B cell (primary cell): ENCODE measurements around the gene IPO5. TPM values are rescaled to one million over a fixed set of nuclear protein-coding genes. Genes with fewer than 3 reads are reported as not detected.

Experiments
- ATAC-seq: fragments of 200-7000 bp; cut with Tn5 transposase; one replicate; pipeline ENCODE4 v1.10.0; 2021; ENCODE audit warnings: low read depth, mild to moderate bottlenecking, moderate number of reproducible peaks, moderate library complexity
- CTCF ChIA-PET: fragments of 350-600 bp; sonication (Branson Sonifier 250); formaldehyde crosslinking; loops from one replicate; lab custom pipeline; 2021; ENCODE audit warnings: antibody characterized with exemption, inconsistent platforms; lab: Charles Lee
- POLR2A ChIA-PET: fragments of 350-600 bp; sonication (Branson Sonifier 250); formaldehyde crosslinking; loops from one replicate; lab custom pipeline; 2021; ENCODE audit warnings: antibody characterized with exemption; lab: Charles Lee
- DNase-seq: peaks from one replicate; pipeline ENCODE4 v3.0.0; 2013
- H2AFZ ChIP-seq: 2 replicates; pipeline ENCODE4 v1.6.1; 2012; ENCODE audit warnings: mild to moderate bottlenecking, low read depth, low read length; ENCODE audit not compliant: insufficient read depth, poor library complexity, severe bottlenecking
- H3K27ac ChIP-seq, 2 donors: 1 replicate in 1 of 2; 2 replicates in 1 of 2; pipeline ENCODE4 v1.5.1; 2012 to 2013; ENCODE audit warnings: low read length in 2 of 2, mild to moderate bottlenecking in 2 of 2, moderate library complexity in 1 of 2
- H3K27me3 ChIP-seq, 4 experiments: fragments of 200-600 bp in 1 of 4; sonication (generic) in 1 of 4; replicated peaks in 1 of 4; 1 replicate in 2 of 4; 2 replicates in 2 of 4; pipeline versions ENCODE4 v1.6.1 to v1.7.0; 2013 to 2016; ENCODE audit warnings: low read length in 3 of 4, mild to moderate bottlenecking in 2 of 4, mixed read lengths in 1 of 4, moderate library complexity in 1 of 4; ENCODE audit not compliant: insufficient read depth in 4 of 4, control insufficient read depth in 3 of 4; ENCODE audit errors: control extremely low read depth in 1 of 4
- H3K36me3 ChIP-seq, 2 experiments: replicated peaks in 1 of 2; 1 replicate in 1 of 2; 2 replicates in 1 of 2; pipeline versions ENCODE4 v1.6.1 to v1.7.1; 2013; ENCODE audit warnings: low read length in 1 of 2; ENCODE audit not compliant: insufficient read depth in 2 of 2, control insufficient read depth in 1 of 2; ENCODE audit errors: control extremely low read depth in 1 of 2, extremely low read depth in 1 of 2
- H3K4me1 ChIP-seq, 2 donors: fragments of 200-600 bp in 1 of 2; sonication (generic) in 1 of 2; 1 replicate in 1 of 2; 2 replicates in 1 of 2; pipeline versions ENCODE4 v1.5.1 to v1.6.1; 2013 to 2017; ENCODE audit warnings: low read length in 2 of 2; ENCODE audit not compliant: control insufficient read depth in 2 of 2, insufficient read depth in 2 of 2
- H3K4me2 ChIP-seq: replicated peaks from 2 replicates; pipeline ENCODE3; 2012; ENCODE audit warnings: mild to moderate bottlenecking, low read depth, low read length; ENCODE audit not compliant: poor library complexity, severe bottlenecking
- H3K4me3 ChIP-seq, 5 experiments: fragments of 200-600 bp in 1 of 5; sonication (generic) in 1 of 5; 1 replicate in 3 of 5; 2 replicates in 2 of 5; pipeline versions ENCODE4 v1.5.1 to v1.7.0; 2011 to 2016; ENCODE audit warnings: low read length in 4 of 5, mild to moderate bottlenecking in 4 of 5, low read depth in 2 of 5, control low read depth in 1 of 5, moderate library complexity in 1 of 5; ENCODE audit not compliant: insufficient read depth in 1 of 5; ENCODE audit errors: control extremely low read depth in 1 of 5, extremely low read depth in 1 of 5
- H3K79me2 ChIP-seq: fragments of 200-600 bp; sonication (generic); one replicate; pipeline ENCODE4 v1.6.0; 2016; ENCODE audit warnings: low read length; ENCODE audit not compliant: control insufficient read depth, insufficient read depth
- H3K9ac ChIP-seq: fragments of 200-600 bp; sonication (generic); 2 replicates; pipeline ENCODE4 v1.6.1; 2017; ENCODE audit warnings: mild to moderate bottlenecking, low read length, moderate library complexity
- H3K9me3 ChIP-seq, 3 donors: one replicate each; pipeline versions ENCODE4 v1.6.1 to v1.7.1; 2013; ENCODE audit warnings: low read length in 2 of 3; ENCODE audit not compliant: control insufficient read depth in 2 of 3, insufficient read depth in 1 of 3; ENCODE audit errors: control extremely low read depth in 1 of 3
- H4K20me1 ChIP-seq: 2 replicates; pipeline ENCODE4 v1.6.0; 2012; ENCODE audit warnings: mild to moderate bottlenecking, low read length; ENCODE audit not compliant: insufficient read depth, control insufficient read depth, poor library complexity, severe bottlenecking
- H3K27ac Mint-ChIP-seq: one replicate; pipeline ENCODE4 v1.8.0; 2021; ENCODE audit warnings: mixed read lengths
- H3K27me3 Mint-ChIP-seq: one replicate; pipeline ENCODE4 v1.8.0; 2021; ENCODE audit warnings: mixed read lengths
- H3K4me1 Mint-ChIP-seq: one replicate; pipeline ENCODE4 v1.8.0; 2021; ENCODE audit warnings: mixed read lengths
- H3K4me3 Mint-ChIP-seq: one replicate; pipeline ENCODE4 v1.8.0; 2021; ENCODE audit warnings: mixed read lengths
- H3K9me3 Mint-ChIP-seq: one replicate; pipeline ENCODE4 v1.8.0; 2022; ENCODE audit warnings: mixed read lengths; ENCODE audit not compliant: insufficient read depth
- EZH2 ChIP-seq: IDR thresholded peaks from 2 replicates; pipeline ENCODE4 v1.6.1; 2012; ENCODE audit warnings: borderline replicate concordance, low read depth, mild to moderate bottlenecking, moderate library complexity, low read length; ENCODE audit not compliant: insufficient read depth, poor library complexity, severe bottlenecking
- WGBS: methylation state at CpG from one replicate; pipeline ENCODE4 v1.1.5; 2013; ENCODE audit warnings: missing lambda C conversion rate; ENCODE audit not compliant: insufficient coverage; 5-methylcytosine and 5-hydroxymethylcytosine counted together
- intact Hi-C: fragments of 100-400 bp; cut with micrococcal nuclease; formaldehyde crosslinking; loops from one replicate; pipeline ENCODE4 v1.10.0; 2022
- polyA plus RNA-seq: library from polyadenylated mRNA; depleted of rRNA; stranded (reverse); fragments of >200 nt; gene quantifications from 2 replicates; pipeline ENCODE4 v1.2.3, GENCODE V29; 2012
- total RNA-seq, 2 donors: library from RNA; stranded (reverse); fragments of 120-200 nt in 1 of 2; gene quantifications; 1 replicate in 1 of 2; 2 replicates in 1 of 2; pipeline versions ENCODE4 v1.2.3 to v1.2.4, GENCODE V29; 2013 to 2022
- TF ChIP-seq, protein P1 (sequence below): fragments of 200-600 bp; IDR thresholded peaks from one replicate; pipeline ENCODE4 v1.8.0; 2022; ENCODE audit warnings: antibody characterized with exemption, mild to moderate bottlenecking

IPO5 gene
- total and polyA plus RNA-seq, 2 donors (not counting 1 experiment from before 2014, with no cell fraction given) = 25.9 to 76.4 TPM

DNA sequence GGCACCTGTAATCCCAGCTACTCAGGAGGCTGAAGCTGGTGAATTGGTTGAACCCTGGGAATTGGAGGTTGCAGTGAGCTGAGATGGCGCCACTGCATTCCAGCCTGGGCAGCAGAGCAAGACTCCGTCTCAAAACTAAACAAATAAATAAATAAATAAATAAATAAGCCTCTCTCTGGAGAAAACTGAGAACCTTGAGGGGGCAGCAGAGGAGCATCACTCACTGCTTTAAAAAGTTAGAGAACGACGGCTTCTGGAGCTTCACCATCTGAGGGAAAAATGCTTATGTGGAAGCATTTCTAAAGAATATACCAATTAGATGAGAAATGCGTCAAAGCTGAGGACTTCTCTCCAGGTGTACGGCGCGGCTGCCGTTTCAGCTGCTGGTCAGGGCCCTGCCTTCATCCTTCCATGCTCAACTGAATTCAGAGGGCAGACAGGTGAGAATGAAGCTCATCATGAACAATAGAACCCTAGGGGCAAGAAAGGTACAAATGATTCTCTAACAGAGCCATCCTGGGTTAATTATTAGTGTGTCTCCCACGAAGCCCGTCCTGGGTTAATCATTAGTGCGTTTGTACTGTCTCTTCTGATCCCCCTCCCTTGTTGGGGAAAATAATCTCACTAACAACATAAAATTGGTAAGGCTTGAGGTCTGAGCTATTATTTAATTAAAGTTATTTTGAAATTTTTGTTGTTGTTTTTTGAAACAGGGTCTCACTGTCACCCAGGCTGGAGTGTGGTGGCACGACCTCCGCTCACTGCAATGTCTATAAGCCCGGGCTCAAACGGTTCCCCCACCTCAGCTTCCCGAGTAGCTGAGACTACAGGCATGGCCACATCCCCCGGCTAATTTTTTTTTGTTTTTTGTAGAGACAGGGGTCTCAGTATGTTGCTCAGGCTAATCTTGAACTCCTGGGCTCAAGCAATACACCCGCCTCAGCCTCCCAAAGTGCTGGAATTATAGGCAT, 80.1 kb downstream of the IPO5 start:
- H3K9me3 ChIP-seq = no peaks in the 10 kb centered on the region
- H3K36me3 ChIP-seq = no peaks in the 10 kb centered on the region
- ATAC-seq (no peak), DNase-seq (no peak)
- no peak overlapping the region for H3K9ac ChIP-seq
- H4K20me1 ChIP-seq = no peaks in the 10 kb centered on the region
- H3K4me2 ChIP-seq = no peak overlapping the region
- Mint-ChIP-seq H3K27me3 (peaks cover 4% of the 10 kb centered on the region), H3K9me3 (no peaks in the 10 kb centered on the region), H3K4me1 (no peaks in the 10 kb centered on the region), H3K4me3 (no peak overlapping the region), H3K27ac (no peak overlapping the region)
- no peaks in the 10 kb centered on the region for H3K27me3 ChIP-seq
- H3K79me2 ChIP-seq = no peaks in the 10 kb centered on the region
- H3K27ac ChIP-seq = no peak overlapping the region
- ChIA-PET POLR2A (no interaction called here), CTCF (interaction anchor here (1.5 kb wide), 1 partner anchor 641 kb away, joined by 4 read pairs; no protein-coding TSS in a partner anchor)
- 92% methylated on average over 8 of the region's 19 CpGs for WGBS
- H2AFZ ChIP-seq = no peak overlapping the region
- intact Hi-C loops = no loop called here
- no peak for TF ChIP-seq EZH2
- TF ChIP-seq, protein P1, sequence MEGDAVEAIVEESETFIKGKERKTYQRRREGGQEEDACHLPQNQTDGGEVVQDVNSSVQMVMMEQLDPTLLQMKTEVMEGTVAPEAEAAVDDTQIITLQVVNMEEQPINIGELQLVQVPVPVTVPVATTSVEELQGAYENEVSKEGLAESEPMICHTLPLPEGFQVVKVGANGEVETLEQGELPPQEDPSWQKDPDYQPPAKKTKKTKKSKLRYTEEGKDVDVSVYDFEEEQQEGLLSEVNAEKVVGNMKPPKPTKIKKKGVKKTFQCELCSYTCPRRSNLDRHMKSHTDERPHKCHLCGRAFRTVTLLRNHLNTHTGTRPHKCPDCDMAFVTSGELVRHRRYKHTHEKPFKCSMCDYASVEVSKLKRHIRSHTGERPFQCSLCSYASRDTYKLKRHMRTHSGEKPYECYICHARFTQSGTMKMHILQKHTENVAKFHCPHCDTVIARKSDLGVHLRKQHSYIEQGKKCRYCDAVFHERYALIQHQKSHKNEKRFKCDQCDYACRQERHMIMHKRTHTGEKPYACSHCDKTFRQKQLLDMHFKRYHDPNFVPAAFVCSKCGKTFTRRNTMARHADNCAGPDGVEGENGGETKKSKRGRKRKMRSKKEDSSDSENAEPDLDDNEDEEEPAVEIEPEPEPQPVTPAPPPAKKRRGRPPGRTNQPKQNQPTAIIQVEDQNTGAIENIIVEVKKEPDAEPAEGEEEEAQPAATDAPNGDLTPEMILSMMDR = no peak
- H3K4me3 ChIP-seq = no peak overlapping the region
- no peaks in the 10 kb centered on the region for H3K4me1 ChIP-seq

DNA sequence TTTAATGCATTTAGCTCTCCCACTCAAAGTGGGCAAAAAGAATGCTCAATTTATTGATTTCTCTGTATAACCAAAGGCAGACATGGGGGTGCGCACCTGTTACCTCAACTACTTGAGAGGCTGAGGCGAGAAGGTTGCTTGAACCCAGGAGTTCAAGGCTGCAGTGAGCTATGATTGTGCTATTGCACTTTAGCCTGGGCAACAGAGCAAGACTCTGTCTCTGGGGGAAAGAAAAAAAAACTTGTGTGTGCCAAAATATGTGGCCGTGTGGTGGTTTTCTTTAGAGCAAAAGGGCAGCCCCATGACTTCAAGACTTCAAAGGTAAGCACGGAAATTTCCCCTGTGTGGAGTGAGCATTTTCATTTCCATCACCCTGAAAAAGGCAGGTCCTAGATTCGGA, 81.9 kb downstream of the IPO5 start:
- H3K9me3 ChIP-seq = no peaks in the 10 kb centered on the region
- no peak overlapping the region for H3K9ac ChIP-seq
- no peak overlapping the region for H3K27ac ChIP-seq
- no peak for ATAC-seq
- no peaks in the 10 kb centered on the region for H4K20me1 ChIP-seq
- ChIA-PET POLR2A (no interaction called here), CTCF (no interaction called here)
- H3K27me3 ChIP-seq = no peaks in the 10 kb centered on the region
- Mint-ChIP-seq H3K27me3 (peaks cover 8% of the 10 kb centered on the region), H3K4me3 (no peak overlapping the region), H3K4me1 (no peaks in the 10 kb centered on the region), H3K27ac (no peak overlapping the region), H3K9me3 (no peaks in the 10 kb centered on the region)
- no peak for TF ChIP-seq EZH2
- TF ChIP-seq, protein P1 = no peak
- H3K36me3 ChIP-seq = no peaks in the 10 kb centered on the region
- no peaks in the 10 kb centered on the region for H3K4me1 ChIP-seq
- 74% methylated on average over 5 of the region's 5 CpGs for WGBS
- intact Hi-C loops = no loop called here
- no peak for DNase-seq
- no peak overlapping the region for H3K4me3 ChIP-seq
- no peak overlapping the region for H2AFZ ChIP-seq
- no peak overlapping the region for H3K4me2 ChIP-seq
- H3K79me2 ChIP-seq = no peaks in the 10 kb centered on the region
